Measurements from ENCODE around the gene GUCA1A. TPM values are rescaled to one million over a fixed set of nuclear protein-coding genes. Genes with fewer than 3 reads are reported as not detected.
"Not testable (repeated sequence)": the region's sequence is repeated elsewhere in the genome, so short reads cannot be mapped to it uniquely, and the experiment has no call there.

GUCA1A gene
- total RNA-seq, 1 experiment from 2014 or later = not detected

- DNase-seq = no peak
- H3K27ac Mint-ChIP-seq (ENCODE audit: unreplicated experiment) = no peak overlapping the region
Measured at GRCh38 chr6:42168650-42169049, 4.5 kb upstream of the GUCA1A start.

GRCh38 chr6:42169780-42170179 lies 3.4 kb upstream of the GUCA1A start:
- H3K4me1 ChIP-seq; H3K9me3 ChIP-seq; H3K27me3 ChIP-seq (replicated peaks; ENCODE audit: control insufficient read depth, insufficient read depth, low read length); intact Hi-C loops (cut with micrococcal nuclease; ENCODE audit: unreplicated experiment); H3K27ac Mint-ChIP-seq (ENCODE audit: unreplicated experiment); H3K4me3 ChIP-seq (ENCODE audit: low read depth, low read length); POLR2A ChIA-PET; H3K4me1 Mint-ChIP-seq (ENCODE audit: low read depth, unreplicated experiment); DNase-seq; BruUV-seq (replicated peaks); H3K36me3 ChIP-seq (ENCODE audit: control insufficient read depth, insufficient read depth, low read length); H3K27me3 Mint-ChIP-seq (ENCODE audit: insufficient read depth, unreplicated experiment); H3K9me3 Mint-ChIP-seq (ENCODE audit: unreplicated experiment); H3K4me3 Mint-ChIP-seq (ENCODE audit: unreplicated experiment); H3K36me3 Mint-ChIP-seq (ENCODE audit: insufficient read depth, unreplicated experiment): not testable (repeated sequence)
- CTCF ChIA-PET = interaction anchor here (1.6 kb wide), 1 partner anchor 61 kb away, joined by 5 read pairs; no protein-coding TSS in a partner anchor

More at GRCh38 chr6:42168650-42169049, 4.5 kb upstream of the GUCA1A start:
- no peak for TF ChIP-seq CTCF (IDR thresholded peaks at IDR 0.05; ENCODE audit: insufficient read depth in 1 of 2, low read depth in 1 of 2, low read length in 1 of 2, severe bottlenecking in 1 of 2, unreplicated experiment in 1 of 2)
- Histone ChIP-seq H3K9me3 (no peaks in the 10 kb centered on the region), H3K36me3 (ENCODE audit: control insufficient read depth, insufficient read depth, low read length) (no peaks in the 10 kb centered on the region), H3K4me3 (ENCODE audit: low read depth, low read length) (no peak overlapping the region), H3K4me1 (0 out of 2 replicates have a peak, but pooled peaks cover 3% of the 10 kb centered on the region), H3K27me3 (replicated peaks; ENCODE audit: control insufficient read depth, insufficient read depth, low read length) (no peaks in the 10 kb centered on the region)
- Mint-ChIP-seq H3K27me3 (ENCODE audit: insufficient read depth, unreplicated experiment) (no peaks in the 10 kb centered on the region), H3K4me1 (ENCODE audit: low read depth, unreplicated experiment) (peaks cover 7% of the 10 kb centered on the region), H3K9me3 (ENCODE audit: unreplicated experiment) (no peaks in the 10 kb centered on the region), H3K4me3 (ENCODE audit: unreplicated experiment) (no peak overlapping the region), H3K36me3 (ENCODE audit: insufficient read depth, unreplicated experiment) (no peaks in the 10 kb centered on the region)
- intact Hi-C loops (cut with micrococcal nuclease; ENCODE audit: unreplicated experiment) = no loop called here
- ChIA-PET POLR2A (interaction anchor here (0.5 kb wide), 1 partner anchor 26 kb away, joined by 3 read pairs; the partner anchor contains the start of gene C6orf132), CTCF (interaction anchor here (0.6 to 3.1 kb wide), 5 partner anchors 11 to 73 kb away, joined by 3 to 30 read pairs (median 3); no protein-coding TSS in a partner anchor)
- no TSS peak for BruUV-seq (replicated peaks)

DNA sequence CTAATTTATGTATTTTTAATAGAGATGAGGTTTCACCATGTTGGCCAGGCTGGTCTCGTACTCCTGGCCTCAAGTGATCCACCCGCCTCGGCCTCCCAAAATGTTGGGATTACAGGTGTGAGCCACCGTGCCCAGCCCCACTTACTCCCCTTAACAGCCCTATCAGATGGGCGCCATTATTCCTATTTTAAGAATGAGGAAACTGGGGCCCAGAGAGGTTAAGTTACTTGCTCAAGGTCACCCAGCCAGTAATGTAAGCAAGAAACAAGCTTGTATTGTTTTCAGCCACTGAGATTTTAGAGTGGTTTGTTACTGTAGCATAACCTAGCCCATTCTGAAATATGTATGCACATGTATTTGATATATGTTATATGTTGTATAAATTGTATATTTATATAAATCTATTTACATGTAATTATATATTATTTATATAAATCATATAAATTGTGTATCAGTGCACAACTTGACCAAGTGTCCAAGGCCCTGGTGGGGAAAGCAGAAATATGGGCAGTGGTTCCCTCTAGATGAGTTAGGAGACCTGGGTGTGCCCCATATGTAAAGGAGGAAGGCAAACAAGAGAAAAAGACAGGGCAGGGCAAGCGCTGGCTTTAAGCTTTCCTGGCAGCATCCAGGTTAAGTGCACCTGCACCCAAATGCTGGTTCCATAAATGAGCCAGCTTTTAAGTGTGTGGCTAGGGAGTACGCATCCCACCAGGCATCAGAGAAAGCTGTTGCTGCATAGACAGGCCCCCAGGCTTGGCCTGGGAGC lies 1.2 kb upstream of the GUCA1A start:
- POLR2A ChIA-PET = no interaction called here
- H3K4me3 Mint-ChIP-seq (ENCODE audit: unreplicated experiment) = no peak overlapping the region

More for the DNA sequence above, 1.2 kb upstream of the GUCA1A start:
- no peaks in the 10 kb centered on the region for H3K9me3 Mint-ChIP-seq (ENCODE audit: unreplicated experiment)
- H3K9me3 ChIP-seq = no peaks in the 10 kb centered on the region
- H3K36me3 ChIP-seq (ENCODE audit: control insufficient read depth, insufficient read depth, low read length) = no peaks in the 10 kb centered on the region
- peaks cover 1% of the 10 kb centered on the region for H3K4me1 Mint-ChIP-seq (ENCODE audit: low read depth, unreplicated experiment)
- H3K36me3 Mint-ChIP-seq (ENCODE audit: insufficient read depth, unreplicated experiment) = no peaks in the 10 kb centered on the region
- DNase-seq = no peak
- no peak for TF ChIP-seq CTCF (IDR thresholded peaks at IDR 0.05; ENCODE audit: insufficient read depth in 1 of 2, low read depth in 1 of 2, low read length in 1 of 2, severe bottlenecking in 1 of 2, unreplicated experiment in 1 of 2)
- no peak overlapping the region for H3K27ac Mint-ChIP-seq (ENCODE audit: unreplicated experiment)
- no peaks in the 10 kb centered on the region for H3K27me3 Mint-ChIP-seq (ENCODE audit: insufficient read depth, unreplicated experiment)
- H3K27me3 ChIP-seq (replicated peaks; ENCODE audit: control insufficient read depth, insufficient read depth, low read length) = no peaks in the 10 kb centered on the region
- H3K4me1 ChIP-seq = 0 out of 2 replicates have a peak, but pooled peaks cover 1% of the 10 kb centered on the region
- H3K4me3 ChIP-seq (ENCODE audit: low read depth, low read length) = no peak overlapping the region
- no TSS peak for BruUV-seq (replicated peaks)
- CTCF ChIA-PET = no interaction called here
- intact Hi-C loops (cut with micrococcal nuclease; ENCODE audit: unreplicated experiment) = no loop called here

Data from Caco-2 (cell line).